Mucosa of stomach (tissue), 1 donor: Measurements from ENCODE around the gene SMG6.

ENCODE experiments used
- H3K27me3 ChIP-seq: one replicate; pipeline ENCODE4 v1.7.0; 2013; ENCODE audit warnings: mild to moderate bottlenecking, low read length; ENCODE audit not compliant: control insufficient read depth, insufficient read depth
- H3K36me3 ChIP-seq: one replicate; pipeline ENCODE4 v1.7.0; 2013; ENCODE audit warnings: low read length; ENCODE audit not compliant: control insufficient read depth, insufficient read depth
- H3K4me1 ChIP-seq: one replicate; pipeline ENCODE4 v1.7.0; 2013; ENCODE audit warnings: mild to moderate bottlenecking, low read length; ENCODE audit not compliant: control insufficient read depth, insufficient read depth
- H3K4me3 ChIP-seq: one replicate; pipeline ENCODE4 v1.7.0; 2013; ENCODE audit warnings: low read length
- H3K9ac ChIP-seq: one replicate; pipeline ENCODE4 v1.7.0; 2013; ENCODE audit warnings: mild to moderate bottlenecking, low read length, moderate library complexity
- H3K9me3 ChIP-seq: one replicate; pipeline ENCODE4 v1.7.0; 2013; ENCODE audit warnings: mild to moderate bottlenecking, low read length, moderate library complexity; ENCODE audit not compliant: control insufficient read depth
- donor health status: Pancreatic carcinoma.

Gene SMG6

DNA sequence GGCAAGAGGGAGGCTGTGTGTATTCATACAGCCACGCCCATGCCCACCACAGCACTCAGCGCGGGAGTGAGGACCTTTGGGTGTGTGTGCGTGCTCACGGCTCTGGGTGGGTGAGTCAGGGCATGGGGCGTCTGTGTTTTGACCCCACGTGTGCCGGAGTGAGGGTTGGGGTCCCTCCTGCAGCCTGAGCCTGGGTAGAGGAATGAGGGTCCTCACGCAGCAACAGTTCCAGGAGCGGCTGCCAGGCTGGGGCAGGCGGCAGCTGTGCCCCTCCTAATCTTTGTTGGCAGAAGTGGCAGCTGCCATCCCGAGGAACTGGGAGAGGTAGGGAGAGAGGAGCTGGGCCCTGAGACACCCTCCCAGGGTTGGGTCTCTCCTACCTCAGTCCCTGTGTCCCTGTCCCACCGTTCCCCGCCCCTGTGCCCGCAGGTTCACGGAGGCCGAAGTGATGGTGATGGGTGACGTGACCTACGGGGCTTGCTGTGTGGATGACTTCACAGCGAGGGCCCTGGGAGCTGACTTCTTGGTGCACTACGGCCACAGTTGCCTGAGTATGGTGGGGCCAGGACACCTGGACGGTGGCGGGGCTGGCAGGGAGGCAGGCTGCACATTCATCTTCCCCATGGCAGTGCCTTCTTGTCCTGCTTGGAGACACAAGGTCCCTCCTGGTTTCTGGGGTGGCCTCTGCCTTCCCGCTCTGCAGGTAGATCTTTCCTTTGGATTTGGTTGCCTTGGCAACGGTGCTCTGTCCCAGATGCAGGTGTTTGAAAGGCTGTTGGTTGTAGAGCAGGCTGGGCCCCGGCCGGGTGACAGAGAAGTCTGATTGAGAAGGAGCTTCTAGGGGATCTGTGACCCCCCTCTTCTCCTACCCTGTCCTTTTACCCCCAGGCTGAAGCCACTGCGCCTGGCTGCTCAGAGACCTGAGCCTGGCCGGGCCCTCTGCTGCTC, 267.8 kb downstream of the SMG6 start:
- no peaks in the 10 kb centered on the region for H3K9me3 ChIP-seq
- peaks cover 4% of the 10 kb centered on the region for H3K36me3 ChIP-seq
- H3K27me3 ChIP-seq: no peaks in the 10 kb centered on the region
- no peak overlapping the region for H3K4me3 ChIP-seq
- no peak overlapping the region for H3K9ac ChIP-seq
- H3K4me1 ChIP-seq: peaks cover 5% of the 10 kb centered on the region

DNA sequence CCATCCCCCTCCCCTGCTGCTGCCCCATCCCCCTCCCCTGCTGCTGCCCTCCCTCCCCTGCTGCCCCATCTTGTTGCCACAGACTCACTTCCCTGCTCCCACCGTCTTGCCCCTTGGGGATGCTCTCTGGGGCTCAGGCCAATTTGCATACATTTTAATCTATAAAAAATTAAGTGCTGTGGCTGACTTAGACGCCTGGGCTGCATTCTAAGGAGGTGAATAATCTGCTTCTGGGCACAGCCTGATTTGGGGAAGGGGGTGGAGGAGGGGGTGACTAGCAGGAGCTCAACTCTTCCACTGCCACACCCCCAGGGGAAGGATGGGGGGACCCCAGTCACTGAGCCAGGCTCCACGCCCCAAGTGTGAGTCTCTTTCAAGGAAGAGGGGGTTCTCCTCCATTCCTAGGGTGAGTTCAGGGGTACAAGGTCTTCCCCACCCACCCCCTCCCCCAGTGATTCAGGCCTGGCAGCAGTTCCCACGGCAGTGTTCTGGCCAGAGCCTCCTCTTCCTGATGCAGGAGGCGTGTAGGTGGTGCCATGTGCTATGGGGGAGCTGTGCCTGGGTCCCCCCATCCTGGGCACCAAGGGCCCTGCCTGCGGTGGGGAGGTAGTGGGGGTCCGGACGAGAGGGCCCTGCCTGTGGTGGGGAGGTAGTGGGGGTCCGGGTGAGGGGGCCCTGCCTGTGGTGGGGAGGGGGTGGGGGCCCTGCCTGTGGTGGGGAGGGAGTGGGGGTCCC, 268.6 kb downstream of the SMG6 start:
- Histone ChIP-seq H3K36me3 (peaks cover 4% of the 10 kb centered on the region), H3K9me3 (no peaks in the 10 kb centered on the region), H3K9ac (no peak overlapping the region), H3K4me3 (no peak overlapping the region), H3K4me1 (peaks cover 7% of the 10 kb centered on the region), H3K27me3 (no peaks in the 10 kb centered on the region)

DNA sequence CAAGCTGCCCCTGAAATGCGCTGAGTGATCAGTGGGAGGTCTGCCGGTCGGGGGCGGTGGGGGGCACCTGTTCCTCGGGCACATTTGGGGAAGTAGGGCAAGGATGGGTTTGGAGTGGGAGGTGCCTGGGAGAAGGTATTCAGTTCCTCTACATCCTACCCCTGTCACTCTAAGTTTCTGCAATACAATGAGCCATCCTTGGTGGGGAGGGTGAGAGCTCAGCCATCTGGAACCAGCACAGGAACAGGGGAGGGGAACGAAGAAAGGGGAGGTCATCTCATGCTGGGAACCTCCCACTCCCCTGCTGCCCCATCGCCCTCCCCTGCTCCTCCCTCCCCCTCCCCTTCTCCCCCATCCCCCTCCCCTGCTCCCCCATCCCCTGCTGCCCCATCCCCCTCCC, 269.4 kb downstream of the SMG6 start:
- peaks cover 11% of the 10 kb centered on the region for H3K4me1 ChIP-seq
- no peaks in the 10 kb centered on the region for H3K9me3 ChIP-seq
- H3K36me3 ChIP-seq: peaks cover 4% of the 10 kb centered on the region
- H3K4me3 ChIP-seq: no peak overlapping the region
- no peaks in the 10 kb centered on the region for H3K27me3 ChIP-seq
- H3K9ac ChIP-seq: no peak overlapping the region

- no peak overlapping the region for H3K4me3 ChIP-seq
These were observed 270.4 kb downstream of the SMG6 start for GRCh38 chr17:2033153-2033552.

GRCh38 chr17:2030779-2031163, 272.8 kb downstream of the SMG6 start:
- Histone ChIP-seq H3K9ac (peak overlapping the region; percentile 63), H3K4me3 (peak overlapping the region; percentile 76), H3K27me3 (peaks cover 26% of the 10 kb centered on the region), H3K36me3 (no peaks in the 10 kb centered on the region), H3K9me3 (no peaks in the 10 kb centered on the region), H3K4me1 (peaks cover 16% of the 10 kb centered on the region)

More at GRCh38 chr17:2033153-2033552, 270.4 kb downstream of the SMG6 start:
- Histone ChIP-seq H3K9me3 (no peaks in the 10 kb centered on the region), H3K27me3 (peaks cover 10% of the 10 kb centered on the region), H3K9ac (no peak overlapping the region), H3K36me3 (peaks cover 4% of the 10 kb centered on the region), H3K4me1 (peaks cover 11% of the 10 kb centered on the region)

- Histone ChIP-seq H3K4me3 (peak within 1 kb of the TSS; percentile 76), H3K36me3 (no peaks in the 10 kb centered on the region), H3K4me1 (peaks cover 21% of the 10 kb centered on the region), H3K27me3 (peaks cover 32% of the 10 kb centered on the region), H3K9me3 (no peaks in the 10 kb centered on the region), H3K9ac (peak within 1 kb of the TSS; percentile 63)
These were observed 273.4 kb downstream of the SMG6 start, which contains the start of gene DPH1 for GRCh38 chr17:2029911-2030778. TSS of gene DPH1 (plus strand) at chr17:2030153. CDS start at chr17:2030170, 17 bp downstream.

DNA sequence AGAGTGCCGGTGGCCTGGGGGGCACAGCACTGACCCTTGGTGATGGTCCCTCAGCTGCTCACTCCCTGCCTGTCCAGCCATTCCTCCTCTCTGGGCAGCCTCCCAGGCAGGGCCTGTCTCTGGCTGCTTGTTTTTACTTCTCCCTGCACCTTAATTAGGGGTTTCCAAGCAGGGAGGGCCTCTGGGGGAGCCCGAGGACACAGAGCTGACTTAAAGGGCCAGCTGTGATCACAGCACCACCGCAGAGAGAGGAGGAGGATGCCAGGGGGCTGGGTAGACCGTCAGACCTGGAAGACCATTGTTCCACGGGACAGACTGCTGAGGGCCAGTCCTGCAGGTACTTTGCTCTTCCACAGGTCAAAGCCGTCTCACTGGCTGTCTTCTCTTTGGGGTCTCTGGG, 274.8 kb downstream of the SMG6 start:
- no peaks in the 10 kb centered on the region for H3K36me3 ChIP-seq
- H3K4me3 ChIP-seq: no peak overlapping the region
- H3K4me1 ChIP-seq: peaks cover 29% of the 10 kb centered on the region
- no peaks in the 10 kb centered on the region for H3K9me3 ChIP-seq
- H3K9ac ChIP-seq: no peak overlapping the region
- peaks cover 46% of the 10 kb centered on the region for H3K27me3 ChIP-seq

DNA sequence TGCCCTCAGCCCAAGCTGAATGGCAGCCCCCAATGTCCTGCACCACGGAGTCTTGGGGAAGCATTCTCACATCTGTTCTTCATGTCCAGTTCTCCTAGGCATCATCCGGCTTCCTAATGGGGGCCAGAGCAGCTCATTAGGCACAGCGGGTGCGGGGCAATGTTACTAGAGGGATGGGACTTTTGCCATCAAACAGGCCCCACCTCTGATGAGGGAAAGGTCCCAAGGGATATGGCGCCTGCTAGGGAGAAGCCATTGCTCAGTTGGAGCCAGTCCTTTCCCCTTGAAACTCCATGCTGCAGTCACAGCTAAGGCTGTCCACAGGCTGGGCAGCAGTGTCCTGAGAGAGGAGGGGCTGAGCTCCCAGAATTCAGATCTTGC, 275.4 kb downstream of the SMG6 start:
- H3K4me1 ChIP-seq: peaks cover 29% of the 10 kb centered on the region
- H3K27me3 ChIP-seq: peaks cover 48% of the 10 kb centered on the region
- no peak overlapping the region for H3K9ac ChIP-seq
- no peak overlapping the region for H3K4me3 ChIP-seq
- H3K9me3 ChIP-seq: no peaks in the 10 kb centered on the region
- no peaks in the 10 kb centered on the region for H3K36me3 ChIP-seq

GRCh38 chr17:2027528-2028233, 275.9 kb downstream of the SMG6 start:
- Histone ChIP-seq H3K4me1 (peaks cover 29% of the 10 kb centered on the region), H3K9ac (no peak overlapping the region), H3K4me3 (no peak overlapping the region), H3K36me3 (no peaks in the 10 kb centered on the region), H3K9me3 (no peaks in the 10 kb centered on the region), H3K27me3 (peaks cover 54% of the 10 kb centered on the region)

DNA sequence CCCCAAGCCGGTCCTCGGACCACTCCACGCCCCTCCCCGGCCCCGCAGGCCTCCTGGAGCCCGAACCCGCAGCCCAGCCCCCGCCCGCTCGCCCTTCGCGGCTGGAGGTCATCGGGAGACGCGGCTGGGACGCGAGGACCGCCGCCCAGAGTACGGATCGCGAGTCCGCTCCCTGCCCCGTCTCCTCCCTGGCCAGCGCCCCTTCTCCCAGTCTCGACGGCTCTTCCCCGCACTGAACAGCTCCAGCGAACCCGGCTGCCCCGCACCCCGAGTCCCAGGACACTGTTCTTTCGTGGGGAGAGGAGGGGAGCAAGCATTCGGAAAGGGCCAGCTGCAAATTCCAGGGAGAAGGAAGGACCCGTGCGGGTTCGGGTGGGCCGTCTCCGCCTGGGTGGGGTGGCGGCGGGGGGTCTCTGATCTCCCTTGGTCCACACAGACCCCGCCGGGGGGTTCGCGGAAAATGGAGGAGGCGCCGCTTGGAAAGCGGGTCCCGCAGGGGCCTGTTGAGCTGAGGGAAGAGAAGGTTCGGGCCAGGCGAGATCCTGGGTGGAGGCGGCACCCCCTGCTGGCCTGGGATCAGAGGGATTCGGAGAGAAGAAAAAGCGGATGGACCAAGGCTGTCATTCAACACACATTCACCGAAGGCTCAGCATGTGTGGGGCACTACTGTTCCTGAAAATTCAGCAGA, 277.8 kb downstream of the SMG6 start:
- Histone ChIP-seq H3K9ac (no peak overlapping the region), H3K4me1 (peaks cover 24% of the 10 kb centered on the region), H3K27me3 (peaks cover 58% of the 10 kb centered on the region)

GRCh38 chr17:2025220-2025621, 278.4 kb downstream of the SMG6 start, which contains the start of gene RTN4RL1:
TSS of gene RTN4RL1 (minus strand) at chr17:2025334. CDS start at chr17:2024865, 469 bp downstream.
- H3K27me3 ChIP-seq: peaks cover 63% of the 10 kb centered on the region

More for the DNA sequence above, 277.8 kb downstream of the SMG6 start:
- Histone ChIP-seq H3K4me3 (peak overlapping the region; percentile 14), H3K36me3 (no peaks in the 10 kb centered on the region), H3K9me3 (no peaks in the 10 kb centered on the region)

More at GRCh38 chr17:2025220-2025621, 278.4 kb downstream of the SMG6 start, which contains the start of gene RTN4RL1:
- Histone ChIP-seq H3K9ac (peak within 1 kb of the TSS; percentile 15), H3K9me3 (no peaks in the 10 kb centered on the region), H3K4me1 (peaks cover 22% of the 10 kb centered on the region), H3K36me3 (no peaks in the 10 kb centered on the region), H3K4me3 (peak within 1 kb of the TSS; percentile 14)
